T-helper 9 cell (primary cell): ENCODE measurements around the gene CD86.

Experiments
- DNase-seq: peaks from one replicate; pipeline ENCODE4 v3.0.0-alpha.2; 2020

CD86 gene

GRCh38 chr3:122060040-122060698 is 5.0 kb downstream of the CD86 start:
- no peak for DNase-seq

- no peak for DNase-seq
These were observed 8.7 kb downstream of the CD86 start for GRCh38 chr3:122063908-122064307.

- DNase-seq, result no peak
These were observed 9.2 kb downstream of the CD86 start for GRCh38 chr3:122064326-122064725.

- no peak for DNase-seq
These were observed 11.4 kb downstream of the CD86 start for GRCh38 chr3:122066331-122067213.

GRCh38 chr3:122067214-122067550 is 12.0 kb downstream of the CD86 start:
- DNase-seq, result no peak

GRCh38 chr3:122067588-122068240 is 12.6 kb downstream of the CD86 start:
- DNase-seq, result no peak

GRCh38 chr3:122074621-122075265 is 19.6 kb downstream of the CD86 start:
- DNase-seq, result no peak

- no peak for DNase-seq
These were observed 21.5 kb downstream of the CD86 start for GRCh38 chr3:122076491-122077292.

- no peak for DNase-seq
These were observed 22.4 kb downstream of the CD86 start for GRCh38 chr3:122077293-122078234.

GRCh38 chr3:122078235-122078935 is 23.2 kb downstream of the CD86 start:
- no peak for DNase-seq

GRCh38 chr3:122079524-122080206 is 24.5 kb downstream of the CD86 start:
- no peak for DNase-seq

GRCh38 chr3:122080207-122080587 is 25.0 kb downstream of the CD86 start:
- DNase-seq, result no peak

- DNase-seq, result no peak
These were observed 26.5 kb downstream of the CD86 start for GRCh38 chr3:122081543-122082247.

- no peak for DNase-seq
These were observed 27.2 kb downstream of the CD86 start for GRCh38 chr3:122082357-122082756.

GRCh38 chr3:122084799-122085198 is 29.6 kb downstream of the CD86 start:
- no peak for DNase-seq

GRCh38 chr3:122085673-122086072 is 30.5 kb downstream of the CD86 start:
- DNase-seq, result no peak

- DNase-seq, result no peak
These were observed 33.4 kb downstream of the CD86 start for GRCh38 chr3:122088531-122088930.

- DNase-seq, result no peak
These were observed 36.6 kb downstream of the CD86 start for GRCh38 chr3:122091602-122092295.
